Transverse colon (tissue), 4 donors: ENCODE data around the gene PLA2G10. TPM values are rescaled to one million over a fixed set of nuclear protein-coding genes. Genes with fewer than 3 reads are reported as not detected.
A peak's percentile ranks its signal among the peaks of the same experiment; 100 is the strongest.

Source experiments
- DNase-seq: peaks from one replicate; pipeline ENCODE4 v3.0.0-alpha.2; 2019
- H3K27ac ChIP-seq, 4 donors: fragments of 200-600 bp; sonication (generic); 2 replicates each; pipeline ENCODE4 v1.5.1; 2016 to 2018; ENCODE audit warnings: inconsistent platforms in 4 of 4
- H3K27me3 ChIP-seq: fragments of 200-600 bp; sonication (generic); 2 replicates; pipeline ENCODE4 v1.5.1; 2017; ENCODE audit warnings: inconsistent platforms
- H3K36me3 ChIP-seq, 4 donors: fragments of 200-600 bp; sonication (generic); 2 replicates each; pipeline ENCODE4 v1.5.1; 2017 to 2019; ENCODE audit warnings: inconsistent platforms in 4 of 4
- H3K4me1 ChIP-seq, 4 donors: fragments of 200-600 bp; sonication (generic); 2 replicates each; pipeline ENCODE4 v1.5.1; 2017 to 2020; ENCODE audit warnings: inconsistent platforms in 4 of 4
- H3K4me3 ChIP-seq, 4 donors: fragments of 200-600 bp; sonication (generic); 1 replicate in 1 of 4; 2 replicates in 3 of 4; pipeline versions ENCODE4 v1.5.1 to v1.6.1; 2017 to 2019; ENCODE audit warnings: inconsistent platforms in 4 of 4
- H3K9me3 ChIP-seq, 2 donors: fragments of 200-600 bp; sonication (generic); 2 replicates each; pipeline ENCODE4 v1.5.1; 2017 to 2019; ENCODE audit warnings: inconsistent platforms in 2 of 2
- CTCF ChIP-seq, 5 experiments: fragments of 200-600 bp in 3 of 5; fragments of 450-650 bp in 2 of 5; sonication (generic) in 3 of 5; IDR thresholded peaks; 1 replicate in 2 of 5; 2 replicates in 3 of 5; pipeline ENCODE4 v1.5.1; 2016 to 2017; ENCODE audit warnings: antibody characterized with exemption in 5 of 5, inconsistent platforms in 3 of 5, mild to moderate bottlenecking in 2 of 5, moderate library complexity in 1 of 5
- EP300 ChIP-seq: sonication (generic); formaldehyde crosslinking; IDR thresholded peaks from one replicate; pipeline ENCODE4 v1.6.1; 2017; ENCODE audit warnings: antibody characterized with exemption, low read depth
- POLR2A ChIP-seq: fragments of 450-650 bp; IDR thresholded peaks from one replicate; pipeline ENCODE4 v1.6.1; 2016; ENCODE audit warnings: antibody characterized with exemption, mild to moderate bottlenecking, moderate library complexity
- POLR2AphosphoS5 ChIP-seq, 3 donors: sonication (generic); formaldehyde crosslinking; IDR thresholded peaks; one replicate each; pipeline ENCODE4 v1.6.1; 2016; ENCODE audit warnings: antibody characterized with exemption in 3 of 3
- whole genome bisulfite sequencing, 2 donors: methylation state at CpG; one replicate each; pipeline ENCODE4 v1.1.5; 2018; ENCODE audit warnings: low coverage in 1 of 2; 5-methylcytosine and 5-hydroxymethylcytosine counted together
- in situ Hi-C, 4 donors: fragments of 200-750 bp; cut with MboI; loops; one replicate each; pipeline versions ENCODE4 v1.15.0 to v1.15.1; 2017; ENCODE audit warnings: low sequenced_read_pairs in 3 of 4, low pct_ligation_motif_present in 1 of 4, low pct_unique_long_range_greater_than_20kb in 1 of 4
- intact Hi-C: fragments of 100-400 bp; cut with DNase I; formaldehyde crosslinking; loops from one replicate; pipeline ENCODE4 v1.15.1; 2023; ENCODE audit warnings: low total_unique reads
- total RNA-seq, 4 donors: library from RNA; depleted of rRNA; stranded (reverse); fragments of >200 nt; gene quantifications; one replicate each; pipeline ENCODE4 v1.1.0, GENCODE V29; 2016

PLA2G10 gene
- total RNA-seq, 4 donors from 2014 or later = 4.0 to 43.8 (median 24.0) TPM

- TF ChIP-seq POLR2A (no peak), CTCF (IDR thresholded peaks at IDR 0.05) (no peak), EP300 (no peak), POLR2AphosphoS5 (IDR thresholded peaks at IDR 0.05) (no peak)
- peak overlapping the region; percentile 72 to 85 (median 80) for H3K27ac ChIP-seq
These were observed 26.5 kb downstream of the PLA2G10 start for GRCh38 chr16:14667347-14668266.

GRCh38 chr16:14658063-14658462 lies 36.0 kb downstream of the PLA2G10 start:
- intact Hi-C loops (no loop called here), in situ Hi-C loops (no loop called here)
- DNase-seq = peak; percentile 21
- peaks cover 0 to 25% (median 10%) of the 10 kb centered on the region in 4 donors for H3K36me3 ChIP-seq
- H3K4me3 ChIP-seq = no peak overlapping the region
- peak overlapping the region; percentile 65 to 85 (median 81) for H3K27ac ChIP-seq
- H3K4me1 ChIP-seq = peaks cover 0 to 34% (median 23%) of the 10 kb centered on the region in 4 donors
- 44 to 75% methylated on average over 2 of the region's 2 CpGs for WGBS, 2 donors
- no peaks in the 10 kb centered on the region for H3K27me3 ChIP-seq
- peak; percentile 6 for TF ChIP-seq EP300
- peak; percentile 59 for TF ChIP-seq POLR2A
- peak in 2 of 3 donors; percentile 27 to 48 for TF ChIP-seq POLR2AphosphoS5 (IDR thresholded peaks at IDR 0.05)
- TF ChIP-seq CTCF (IDR thresholded peaks at IDR 0.05) = no peak
- H3K9me3 ChIP-seq = no peaks in the 10 kb centered on the region

More at GRCh38 chr16:14667347-14668266, 26.5 kb downstream of the PLA2G10 start:
- Histone ChIP-seq H3K9me3 (no peaks in the 10 kb centered on the region), H3K36me3 (peaks cover 0 to 41% (median 19%) of the 10 kb centered on the region in 4 donors), H3K27me3 (no peaks in the 10 kb centered on the region), H3K4me1 (peaks cover 4 to 44% (median 34%) of the 10 kb centered on the region in 4 donors), H3K4me3 (no peak overlapping the region)
- 79 to 83% methylated on average over 2 to 16 of the region's 16 CpGs for WGBS, 2 donors
- peak; percentile 20 for DNase-seq
- intact Hi-C loops (no loop called here), in situ Hi-C loops (no loop called here)

- TF ChIP-seq POLR2AphosphoS5 (IDR thresholded peaks at IDR 0.05) = no peak
- H3K27ac ChIP-seq = no peak overlapping the region
- intact Hi-C loops = no loop called here
- peaks cover 0 to 46% (median 20%) of the 10 kb centered on the region in 4 donors for H3K36me3 ChIP-seq
- WGBS, 2 donors = 97 to 99% methylated on average over 2 of the region's 2 CpGs
- H3K4me3 ChIP-seq = no peak overlapping the region
- H3K27me3 ChIP-seq = no peaks in the 10 kb centered on the region
- H3K9me3 ChIP-seq = no peaks in the 10 kb centered on the region
- H3K4me1 ChIP-seq = peaks cover 0 to 22% (median 18%) of the 10 kb centered on the region in 4 donors
- in situ Hi-C loops = no loop called here
- no peak for DNase-seq
These were observed 41.4 kb downstream of the PLA2G10 start for GRCh38 chr16:14652726-14653125.

GRCh38 chr16:14650629-14651028 lies 43.5 kb downstream of the PLA2G10 start:
- Histone ChIP-seq H3K27ac (no peak overlapping the region), H3K9me3 (no peaks in the 10 kb centered on the region), H3K4me1 (peaks cover 0 to 5% (median 2%) of the 10 kb centered on the region in 4 donors), H3K4me3 (no peak overlapping the region), H3K36me3 (peaks cover 0 to 58% (median 29%) of the 10 kb centered on the region in 4 donors), H3K27me3 (no peaks in the 10 kb centered on the region)
- 70 to 74% methylated on average over 3 to 6 of the region's 6 CpGs for WGBS, 2 donors
- no peak for DNase-seq
- intact Hi-C loops (no loop called here), in situ Hi-C loops (no loop called here)
- no peak for TF ChIP-seq POLR2A
- no peak for TF ChIP-seq POLR2AphosphoS5 (IDR thresholded peaks at IDR 0.05)
- TF ChIP-seq EP300 = no peak
- no peak for TF ChIP-seq CTCF (IDR thresholded peaks at IDR 0.05)
